Large intestine (tissue), 3 donors: Measurements from ENCODE around the gene TAS1R3. TPM values are rescaled to one million over a fixed set of nuclear protein-coding genes. Genes with fewer than 3 reads are reported as not detected.

Experiments used
- DNase-seq, 2 donors: peaks; one replicate each; pipeline versions ENCODE4 v3.0.0 to v3.0.0-alpha.2; 2013
- H3K27ac ChIP-seq: one replicate; pipeline ENCODE4 v1.5.1; 2013; ENCODE audit warnings: low read length
- H3K27me3 ChIP-seq: 2 replicates; pipeline ENCODE4 v1.6.1; 2013; ENCODE audit warnings: low read length; ENCODE audit not compliant: control insufficient read depth, insufficient read depth
- H3K36me3 ChIP-seq: 2 replicates; pipeline ENCODE4 v1.6.1; 2013; ENCODE audit warnings: low read length; ENCODE audit not compliant: control insufficient read depth, insufficient read depth
- H3K4me1 ChIP-seq: one replicate; pipeline ENCODE4 v1.6.1; 2013; ENCODE audit warnings: low read length; ENCODE audit not compliant: control insufficient read depth, insufficient read depth
- H3K4me3 ChIP-seq: one replicate; pipeline ENCODE4 v1.5.1; 2013; ENCODE audit warnings: low read length
- H3K9me3 ChIP-seq: one replicate; pipeline ENCODE4 v1.6.1; 2013; ENCODE audit warnings: mild to moderate bottlenecking, low read depth, low read length, moderate library complexity; ENCODE audit not compliant: control insufficient read depth
- WGBS: methylation state at CpG from one replicate; pipeline ENCODE4 v1.1.5; 2013; ENCODE audit warnings: low lambda C conversion rate; ENCODE audit not compliant: insufficient coverage; 5-methylcytosine and 5-hydroxymethylcytosine counted together
- polyA plus RNA-seq: library from polyadenylated mRNA; unstranded; fragments of 120-200 nt; gene quantifications from one replicate; pipeline ENCODE4 v1.2.1, GENCODE V29; 2013

Gene TAS1R3
- polyA plus RNA-seq, 1 donor: 0.69 TPM

GRCh38 chr1:1357871-1358432 is 26.9 kb downstream of the TAS1R3 start:
- H3K36me3 ChIP-seq: peaks cover 14% of the 10 kb centered on the region
- no peaks in the 10 kb centered on the region for H3K27me3 ChIP-seq
- DNase-seq: peak; percentile 53 to 73
- WGBS: no CpG with 5 or more reads among the region's 18 CpGs
- peak overlapping the region; percentile 85 for H3K27ac ChIP-seq
- peaks cover 6% of the 10 kb centered on the region for H3K9me3 ChIP-seq
- peaks cover 43% of the 10 kb centered on the region for H3K4me1 ChIP-seq
- peak overlapping the region; percentile 73 for H3K4me3 ChIP-seq

- peaks cover 37% of the 10 kb centered on the region for H3K4me1 ChIP-seq
- peaks cover 6% of the 10 kb centered on the region for H3K9me3 ChIP-seq
- H3K27ac ChIP-seq: peak within 1 kb of the TSS; percentile 85
- no CpG with 5 or more reads among the region's 29 CpGs for WGBS
- H3K36me3 ChIP-seq: peaks cover 7% of the 10 kb centered on the region
- peak within 1 kb of the TSS; percentile 73 for H3K4me3 ChIP-seq
- H3K27me3 ChIP-seq: no peaks in the 10 kb centered on the region
- DNase-seq: peak; percentile 96 to 98
Measured at GRCh38 chr1:1358433-1359271, 27.6 kb downstream of the TAS1R3 start, which contains the start of gene MXRA8. Gene MXRA8 (minus strand): TSS chr1:1358555. CDS start chr1:1358504, 51 bp downstream.

- Histone ChIP-seq H3K4me3 (peak overlapping the region; percentile 73), H3K36me3 (peaks cover under 1% of the 10 kb centered on the region), H3K27ac (peak overlapping the region; percentile 85), H3K9me3 (peaks cover 6% of the 10 kb centered on the region), H3K4me1 (peaks cover 30% of the 10 kb centered on the region), H3K27me3 (no peaks in the 10 kb centered on the region)
- no peak for DNase-seq
- no CpG with 5 or more reads among the region's 6 CpGs for WGBS
Measured at GRCh38 chr1:1359308-1359663, 28.2 kb downstream of the TAS1R3 start.

GRCh38 chr1:1359664-1360468 is 28.8 kb downstream of the TAS1R3 start:
- Histone ChIP-seq H3K9me3 (peaks cover 6% of the 10 kb centered on the region), H3K4me1 (peaks cover 30% of the 10 kb centered on the region), H3K4me3 (no peak overlapping the region), H3K27me3 (no peaks in the 10 kb centered on the region), H3K27ac (peak overlapping the region; percentile 85), H3K36me3 (no peaks in the 10 kb centered on the region)
- WGBS: no CpG with 5 or more reads among the region's 28 CpGs
- no peak for DNase-seq

GRCh38 chr1:1360506-1361169 is 29.6 kb downstream of the TAS1R3 start:
- peak overlapping the region; percentile 85 for H3K27ac ChIP-seq
- peaks cover 30% of the 10 kb centered on the region for H3K4me1 ChIP-seq

GRCh38 chr1:1361233-1361981 is 30.3 kb downstream of the TAS1R3 start:
- H3K9me3 ChIP-seq: peaks cover 13% of the 10 kb centered on the region
- H3K27me3 ChIP-seq: no peaks in the 10 kb centered on the region
- no peak for DNase-seq
- peaks cover 30% of the 10 kb centered on the region for H3K4me1 ChIP-seq
- H3K36me3 ChIP-seq: no peaks in the 10 kb centered on the region
- no peak overlapping the region for H3K4me3 ChIP-seq
- no CpG with 5 or more reads among the region's 35 CpGs for WGBS
- peak overlapping the region; percentile 44 for H3K27ac ChIP-seq

More at GRCh38 chr1:1360506-1361169, 29.6 kb downstream of the TAS1R3 start:
- Histone ChIP-seq H3K27me3 (no peaks in the 10 kb centered on the region), H3K4me3 (no peak overlapping the region), H3K36me3 (no peaks in the 10 kb centered on the region), H3K9me3 (peaks cover 6% of the 10 kb centered on the region)
- DNase-seq: no peak
- WGBS: 100% methylated on average over 1 of the region's 20 CpGs

GRCh38 chr1:1361982-1362423 is 30.9 kb downstream of the TAS1R3 start:
- H3K9me3 ChIP-seq: peaks cover 19% of the 10 kb centered on the region
- DNase-seq: peak; percentile 51 to 59
- peaks cover 26% of the 10 kb centered on the region for H3K4me1 ChIP-seq
- no peak overlapping the region for H3K4me3 ChIP-seq
- H3K36me3 ChIP-seq: no peaks in the 10 kb centered on the region
- H3K27ac ChIP-seq: peak overlapping the region; percentile 44
- H3K27me3 ChIP-seq: no peaks in the 10 kb centered on the region
- no CpG with 5 or more reads among the region's 13 CpGs for WGBS

GRCh38 chr1:1364266-1364665 is 33.2 kb downstream of the TAS1R3 start:
- Histone ChIP-seq H3K4me1 (peaks cover 15% of the 10 kb centered on the region), H3K9me3 (peaks cover 24% of the 10 kb centered on the region), H3K36me3 (no peaks in the 10 kb centered on the region), H3K27me3 (no peaks in the 10 kb centered on the region), H3K27ac (no peak overlapping the region), H3K4me3 (no peak overlapping the region)
- WGBS: no CpG with 5 or more reads among the region's 14 CpGs
- DNase-seq: no peak

GRCh38 chr1:1365875-1366698 is 35.0 kb downstream of the TAS1R3 start:
- WGBS: 69% methylated on average over 9 of the region's 10 CpGs
- no peak for DNase-seq
- Histone ChIP-seq H3K4me3 (no peak overlapping the region), H3K27me3 (no peaks in the 10 kb centered on the region), H3K27ac (no peak overlapping the region), H3K36me3 (no peaks in the 10 kb centered on the region), H3K4me1 (peaks cover under 1% of the 10 kb centered on the region), H3K9me3 (peaks cover 21% of the 10 kb centered on the region)
